ENCODE measurements around the gene MPL. TPM values are rescaled to one million over a fixed set of nuclear protein-coding genes. Genes with fewer than 3 reads are reported as not detected.

Gene MPL
- total and polyA plus RNA-seq, 2 of the 13 experiments (the other 11 are each of a cell fraction or from before 2014, with no cell fraction given): not detected

- TF ChIP-seq, protein P1, sequence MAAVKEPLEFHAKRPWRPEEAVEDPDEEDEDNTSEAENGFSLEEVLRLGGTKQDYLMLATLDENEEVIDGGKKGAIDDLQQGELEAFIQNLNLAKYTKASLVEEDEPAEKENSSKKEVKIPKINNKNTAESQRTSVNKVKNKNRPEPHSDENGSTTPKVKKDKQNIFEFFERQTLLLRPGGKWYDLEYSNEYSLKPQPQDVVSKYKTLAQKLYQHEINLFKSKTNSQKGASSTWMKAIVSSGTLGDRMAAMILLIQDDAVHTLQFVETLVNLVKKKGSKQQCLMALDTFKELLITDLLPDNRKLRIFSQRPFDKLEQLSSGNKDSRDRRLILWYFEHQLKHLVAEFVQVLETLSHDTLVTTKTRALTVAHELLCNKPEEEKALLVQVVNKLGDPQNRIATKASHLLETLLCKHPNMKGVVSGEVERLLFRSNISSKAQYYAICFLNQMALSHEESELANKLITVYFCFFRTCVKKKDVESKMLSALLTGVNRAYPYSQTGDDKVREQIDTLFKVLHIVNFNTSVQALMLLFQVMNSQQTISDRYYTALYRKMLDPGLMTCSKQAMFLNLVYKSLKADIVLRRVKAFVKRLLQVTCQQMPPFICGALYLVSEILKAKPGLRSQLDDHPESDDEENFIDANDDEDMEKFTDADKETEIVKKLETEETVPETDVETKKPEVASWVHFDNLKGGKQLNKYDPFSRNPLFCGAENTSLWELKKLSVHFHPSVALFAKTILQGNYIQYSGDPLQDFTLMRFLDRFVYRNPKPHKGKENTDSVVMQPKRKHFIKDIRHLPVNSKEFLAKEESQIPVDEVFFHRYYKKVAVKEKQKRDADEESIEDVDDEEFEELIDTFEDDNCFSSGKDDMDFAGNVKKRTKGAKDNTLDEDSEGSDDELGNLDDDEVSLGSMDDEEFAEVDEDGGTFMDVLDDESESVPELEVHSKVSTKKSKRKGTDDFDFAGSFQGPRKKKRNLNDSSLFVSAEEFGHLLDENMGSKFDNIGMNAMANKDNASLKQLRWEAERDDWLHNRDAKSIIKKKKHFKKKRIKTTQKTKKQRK (IDR thresholded peaks at IDR 0.05; ENCODE audit: low read length): no peak
- TF ChIP-seq FOXK1 (CRISPR knock-in tag; IDR thresholded peaks at IDR 0.05; ENCODE audit: borderline replicate concordance, low read depth) (peak; percentile 68; the same call in 1 of the 2 replicates), HOXA3 (CRISPR knock-in tag; IDR thresholded peaks at IDR 0.05) (peak; percentile 41; the same call in 1 of the 2 replicates), SIX1 (CRISPR knock-in tag; IDR thresholded peaks at IDR 0.05; ENCODE audit: borderline replicate concordance) (peak; percentile 39; the same call in 1 of the 2 replicates), MED1 (CRISPR knock-in tag; IDR thresholded peaks at IDR 0.05) (0 out of 2 replicates have a peak, but pooled peaks have one; percentile 23), PHB2 (IDR thresholded peaks at IDR 0.05; ENCODE audit: partially characterized antibody) (no peak), HNRNPUL1 (IDR thresholded peaks at IDR 0.05; ENCODE audit: low read depth, low read length) (no peak), TAF1 (CRISPR knock-in tag; IDR thresholded peaks at IDR 0.05) (no peak), NFYC (CRISPR knock-in tag; IDR thresholded peaks at IDR 0.05) (no peak), MLX (CRISPR knock-in tag; IDR thresholded peaks at IDR 0.05) (peak; percentile 84), NR2F1 (CRISPR knock-in tag; IDR thresholded peaks at IDR 0.05) (peak in 1 of 2 experiments; percentile 58; a peak in 1 of 4 replicates)
- TF ChIP-seq, protein P2, sequence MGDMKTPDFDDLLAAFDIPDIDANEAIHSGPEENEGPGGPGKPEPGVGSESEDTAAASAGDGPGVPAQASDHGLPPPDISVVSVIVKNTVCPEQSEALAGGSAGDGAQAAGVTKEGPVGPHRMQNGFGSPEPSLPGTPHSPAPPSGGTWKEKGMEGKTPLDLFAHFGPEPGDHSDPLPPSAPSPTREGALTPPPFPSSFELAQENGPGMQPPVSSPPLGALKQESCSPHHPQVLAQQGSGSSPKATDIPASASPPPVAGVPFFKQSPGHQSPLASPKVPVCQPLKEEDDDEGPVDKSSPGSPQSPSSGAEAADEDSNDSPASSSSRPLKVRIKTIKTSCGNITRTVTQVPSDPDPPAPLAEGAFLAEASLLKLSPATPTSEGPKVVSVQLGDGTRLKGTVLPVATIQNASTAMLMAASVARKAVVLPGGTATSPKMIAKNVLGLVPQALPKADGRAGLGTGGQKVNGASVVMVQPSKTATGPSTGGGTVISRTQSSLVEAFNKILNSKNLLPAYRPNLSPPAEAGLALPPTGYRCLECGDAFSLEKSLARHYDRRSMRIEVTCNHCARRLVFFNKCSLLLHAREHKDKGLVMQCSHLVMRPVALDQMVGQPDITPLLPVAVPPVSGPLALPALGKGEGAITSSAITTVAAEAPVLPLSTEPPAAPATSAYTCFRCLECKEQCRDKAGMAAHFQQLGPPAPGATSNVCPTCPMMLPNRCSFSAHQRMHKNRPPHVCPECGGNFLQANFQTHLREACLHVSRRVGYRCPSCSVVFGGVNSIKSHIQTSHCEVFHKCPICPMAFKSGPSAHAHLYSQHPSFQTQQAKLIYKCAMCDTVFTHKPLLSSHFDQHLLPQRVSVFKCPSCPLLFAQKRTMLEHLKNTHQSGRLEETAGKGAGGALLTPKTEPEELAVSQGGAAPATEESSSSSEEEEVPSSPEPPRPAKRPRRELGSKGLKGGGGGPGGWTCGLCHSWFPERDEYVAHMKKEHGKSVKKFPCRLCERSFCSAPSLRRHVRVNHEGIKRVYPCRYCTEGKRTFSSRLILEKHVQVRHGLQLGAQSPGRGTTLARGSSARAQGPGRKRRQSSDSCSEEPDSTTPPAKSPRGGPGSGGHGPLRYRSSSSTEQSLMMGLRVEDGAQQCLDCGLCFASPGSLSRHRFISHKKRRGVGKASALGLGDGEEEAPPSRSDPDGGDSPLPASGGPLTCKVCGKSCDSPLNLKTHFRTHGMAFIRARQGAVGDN (CRISPR knock-in tag; IDR thresholded peaks at IDR 0.05): peak; percentile 24; the same call in 1 of the 2 replicates
- TF ChIP-seq, protein P3, sequence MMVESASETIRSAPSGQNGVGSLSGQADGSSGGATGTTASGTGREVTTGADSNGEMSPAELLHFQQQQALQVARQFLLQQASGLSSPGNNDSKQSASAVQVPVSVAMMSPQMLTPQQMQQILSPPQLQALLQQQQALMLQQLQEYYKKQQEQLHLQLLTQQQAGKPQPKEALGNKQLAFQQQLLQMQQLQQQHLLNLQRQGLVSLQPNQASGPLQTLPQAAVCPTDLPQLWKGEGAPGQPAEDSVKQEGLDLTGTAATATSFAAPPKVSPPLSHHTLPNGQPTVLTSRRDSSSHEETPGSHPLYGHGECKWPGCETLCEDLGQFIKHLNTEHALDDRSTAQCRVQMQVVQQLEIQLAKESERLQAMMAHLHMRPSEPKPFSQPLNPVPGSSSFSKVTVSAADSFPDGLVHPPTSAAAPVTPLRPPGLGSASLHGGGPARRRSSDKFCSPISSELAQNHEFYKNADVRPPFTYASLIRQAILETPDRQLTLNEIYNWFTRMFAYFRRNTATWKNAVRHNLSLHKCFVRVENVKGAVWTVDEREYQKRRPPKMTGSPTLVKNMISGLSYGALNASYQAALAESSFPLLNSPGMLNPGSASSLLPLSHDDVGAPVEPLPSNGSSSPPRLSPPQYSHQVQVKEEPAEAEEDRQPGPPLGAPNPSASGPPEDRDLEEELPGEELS (CRISPR knock-in tag; IDR thresholded peaks at IDR 0.05): peak; percentile 67
- TF ChIP-seq, protein P4, sequence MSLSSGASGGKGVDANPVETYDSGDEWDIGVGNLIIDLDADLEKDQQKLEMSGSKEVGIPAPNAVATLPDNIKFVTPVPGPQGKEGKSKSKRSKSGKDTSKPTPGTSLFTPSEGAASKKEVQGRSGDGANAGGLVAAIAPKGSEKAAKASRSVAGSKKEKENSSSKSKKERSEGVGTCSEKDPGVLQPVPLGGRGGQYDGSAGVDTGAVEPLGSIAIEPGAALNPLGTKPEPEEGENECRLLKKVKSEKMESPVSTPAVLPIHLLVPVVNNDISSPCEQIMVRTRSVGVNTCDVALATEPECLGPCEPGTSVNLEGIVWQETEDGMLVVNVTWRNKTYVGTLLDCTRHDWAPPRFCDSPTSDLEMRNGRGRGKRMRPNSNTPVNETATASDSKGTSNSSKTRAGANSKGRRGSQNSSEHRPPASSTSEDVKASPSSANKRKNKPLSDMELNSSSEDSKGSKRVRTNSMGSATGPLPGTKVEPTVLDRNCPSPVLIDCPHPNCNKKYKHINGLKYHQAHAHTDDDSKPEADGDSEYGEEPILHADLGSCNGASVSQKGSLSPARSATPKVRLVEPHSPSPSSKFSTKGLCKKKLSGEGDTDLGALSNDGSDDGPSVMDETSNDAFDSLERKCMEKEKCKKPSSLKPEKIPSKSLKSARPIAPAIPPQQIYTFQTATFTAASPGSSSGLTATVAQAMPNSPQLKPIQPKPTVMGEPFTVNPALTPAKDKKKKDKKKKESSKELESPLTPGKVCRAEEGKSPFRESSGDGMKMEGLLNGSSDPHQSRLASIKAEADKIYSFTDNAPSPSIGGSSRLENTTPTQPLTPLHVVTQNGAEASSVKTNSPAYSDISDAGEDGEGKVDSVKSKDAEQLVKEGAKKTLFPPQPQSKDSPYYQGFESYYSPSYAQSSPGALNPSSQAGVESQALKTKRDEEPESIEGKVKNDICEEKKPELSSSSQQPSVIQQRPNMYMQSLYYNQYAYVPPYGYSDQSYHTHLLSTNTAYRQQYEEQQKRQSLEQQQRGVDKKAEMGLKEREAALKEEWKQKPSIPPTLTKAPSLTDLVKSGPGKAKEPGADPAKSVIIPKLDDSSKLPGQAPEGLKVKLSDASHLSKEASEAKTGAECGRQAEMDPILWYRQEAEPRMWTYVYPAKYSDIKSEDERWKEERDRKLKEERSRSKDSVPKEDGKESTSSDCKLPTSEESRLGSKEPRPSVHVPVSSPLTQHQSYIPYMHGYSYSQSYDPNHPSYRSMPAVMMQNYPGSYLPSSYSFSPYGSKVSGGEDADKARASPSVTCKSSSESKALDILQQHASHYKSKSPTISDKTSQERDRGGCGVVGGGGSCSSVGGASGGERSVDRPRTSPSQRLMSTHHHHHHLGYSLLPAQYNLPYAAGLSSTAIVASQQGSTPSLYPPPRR (CRISPR knock-in tag; IDR thresholded peaks at IDR 0.05; ENCODE audit: borderline replicate concordance): peak; percentile 23; the same call in 1 of the 2 replicates
Measured at GRCh38 chr1:43313771-43314170, 23.8 kb upstream of the MPL start (continued).

All from HepG2 (cell line).